GM19193 (cell line): ENCODE data around the gene COPS2.

ENCODE experiments used
- POLR2A ChIP-seq: IDR thresholded peaks from 4 replicates; pipeline ENCODE4 v1.6.1; 2011; ENCODE audit not compliant: insufficient read depth, insufficient read length; ENCODE audit errors: extremely low read depth

The COPS2 gene

DNA sequence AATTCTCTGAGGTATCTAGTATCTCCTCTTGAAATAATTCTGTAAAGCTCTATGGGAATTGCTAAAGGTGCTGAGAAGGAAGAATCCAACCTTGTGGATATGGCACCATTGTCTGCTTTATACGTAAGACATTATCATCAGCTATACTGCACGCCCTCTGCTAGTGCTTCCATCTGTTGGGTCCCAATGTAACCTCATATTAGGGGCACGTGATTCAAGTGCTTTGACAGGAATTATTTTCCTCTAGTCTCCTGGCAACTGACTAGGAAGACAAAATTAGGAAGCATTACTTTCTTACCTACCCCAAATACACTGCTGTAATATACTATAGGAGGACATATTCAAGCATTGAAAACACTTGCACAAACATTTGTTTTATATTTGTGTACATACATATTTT lies 24.0 kb downstream of the COPS2 start:
- no peak for TF ChIP-seq POLR2A

- no peak for TF ChIP-seq POLR2A
Measured at GRCh38 chr15:49124371-49124770, 31.0 kb downstream of the COPS2 start.

GRCh38 chr15:49122541-49123062 lies 32.8 kb downstream of the COPS2 start:
- TF ChIP-seq POLR2A: no peak

DNA sequence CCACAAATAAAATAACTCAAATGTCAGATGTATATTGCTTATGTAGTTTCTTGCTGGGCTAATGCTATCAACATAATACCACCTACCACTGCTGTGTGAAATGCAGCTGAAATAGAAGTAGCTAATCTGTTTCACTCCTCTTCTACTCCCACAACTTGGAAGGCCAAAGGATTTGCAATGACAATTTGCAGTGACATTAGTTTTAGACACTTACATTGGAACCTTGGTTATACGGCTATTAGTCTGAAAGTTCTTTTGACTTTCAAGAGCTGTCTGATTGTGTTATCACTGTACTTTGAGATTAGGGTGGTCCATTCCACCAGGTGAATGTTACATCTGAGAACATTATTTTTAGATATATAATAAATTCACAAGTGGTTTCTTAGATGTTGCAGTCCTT lies 33.5 kb downstream of the COPS2 start:
- TF ChIP-seq POLR2A: no peak

DNA sequence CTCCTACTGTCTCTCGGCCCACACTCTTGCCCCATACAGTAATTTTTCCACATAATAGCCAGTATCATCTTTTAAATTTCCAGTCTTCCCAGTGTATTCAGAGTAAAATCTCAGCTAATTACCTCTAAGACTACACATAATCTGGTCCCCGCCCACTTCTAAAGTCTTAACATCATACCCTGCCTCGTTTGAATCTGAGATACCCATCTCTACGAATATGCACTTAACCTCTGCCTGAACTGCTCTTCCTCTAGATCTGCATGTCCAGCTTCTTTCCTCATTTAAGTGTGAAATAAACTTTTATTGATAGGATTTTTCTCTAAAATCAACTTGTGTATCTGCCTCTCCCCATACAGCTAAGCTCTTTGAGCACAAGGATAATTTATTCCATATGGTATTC lies 34.6 kb downstream of the COPS2 start:
- TF ChIP-seq POLR2A: no peak

- TF ChIP-seq POLR2A: no peak
Measured at GRCh38 chr15:49116108-49116857, 39.1 kb downstream of the COPS2 start.

DNA sequence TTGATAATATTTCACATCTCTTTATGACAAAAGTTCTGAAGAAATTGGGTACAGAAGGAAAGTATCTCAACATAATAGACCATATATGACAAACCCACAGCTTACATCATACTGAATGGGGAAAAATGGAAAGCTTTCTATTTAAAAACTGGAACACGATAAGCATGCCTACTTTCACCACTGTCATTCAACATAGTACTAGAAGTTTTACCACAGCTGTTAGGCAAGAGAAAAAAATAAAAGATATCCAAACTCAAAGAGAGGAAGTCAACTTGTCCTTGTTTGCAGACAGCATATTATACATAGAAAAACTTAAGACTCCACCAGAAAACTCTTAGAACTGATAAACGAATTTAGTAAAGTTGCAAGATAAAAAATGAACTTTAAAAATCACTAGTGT lies 40.3 kb downstream of the COPS2 start:
- no peak for TF ChIP-seq POLR2A

DNA sequence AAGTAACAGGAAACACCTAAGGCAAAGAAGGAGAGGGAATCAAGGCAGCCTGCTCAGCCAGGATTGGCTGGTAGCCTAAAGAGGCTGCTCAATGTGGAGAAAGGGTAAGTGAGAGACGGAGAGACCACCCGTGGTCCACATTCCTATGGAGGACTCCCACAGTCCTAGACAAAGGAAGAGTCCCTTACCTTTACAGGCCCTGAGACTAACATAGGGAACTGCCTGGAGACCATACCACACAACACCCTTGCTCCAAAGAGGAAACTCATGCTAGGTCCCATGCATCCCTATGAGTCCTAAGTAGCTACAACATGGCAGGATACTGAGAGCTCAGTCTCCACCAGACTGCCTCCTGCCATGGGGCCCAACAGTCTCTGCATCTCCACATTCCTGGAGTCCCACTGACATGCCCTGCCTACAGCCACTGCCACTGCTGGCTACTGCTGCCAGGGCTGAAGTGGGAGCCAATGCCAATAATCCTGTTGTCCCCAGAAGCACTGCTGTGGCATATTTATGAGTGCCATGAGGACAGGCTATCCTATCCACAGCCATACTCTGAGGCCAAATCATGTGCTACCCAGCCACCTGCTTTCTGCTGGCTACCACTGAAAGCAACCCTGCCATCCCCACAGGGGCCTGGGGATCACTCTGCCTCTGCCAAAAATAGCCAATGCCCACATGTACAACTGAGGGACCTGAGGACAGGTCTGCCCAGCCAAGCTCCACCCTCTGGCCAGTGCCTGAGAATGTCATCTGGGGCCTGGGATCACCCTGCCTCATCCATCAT lies 45.0 kb downstream of the COPS2 start:
- TF ChIP-seq POLR2A: no peak

GRCh38 chr15:49103002-49103401 lies 52.4 kb downstream of the COPS2 start:
- TF ChIP-seq POLR2A: no peak

GRCh38 chr15:49101536-49101935 lies 53.9 kb downstream of the COPS2 start:
- no peak for TF ChIP-seq POLR2A

GRCh38 chr15:49096090-49096750 lies 59.2 kb downstream of the COPS2 start:
- no peak for TF ChIP-seq POLR2A

GRCh38 chr15:49094923-49095322 lies 60.5 kb downstream of the COPS2 start:
- TF ChIP-seq POLR2A: no peak

DNA sequence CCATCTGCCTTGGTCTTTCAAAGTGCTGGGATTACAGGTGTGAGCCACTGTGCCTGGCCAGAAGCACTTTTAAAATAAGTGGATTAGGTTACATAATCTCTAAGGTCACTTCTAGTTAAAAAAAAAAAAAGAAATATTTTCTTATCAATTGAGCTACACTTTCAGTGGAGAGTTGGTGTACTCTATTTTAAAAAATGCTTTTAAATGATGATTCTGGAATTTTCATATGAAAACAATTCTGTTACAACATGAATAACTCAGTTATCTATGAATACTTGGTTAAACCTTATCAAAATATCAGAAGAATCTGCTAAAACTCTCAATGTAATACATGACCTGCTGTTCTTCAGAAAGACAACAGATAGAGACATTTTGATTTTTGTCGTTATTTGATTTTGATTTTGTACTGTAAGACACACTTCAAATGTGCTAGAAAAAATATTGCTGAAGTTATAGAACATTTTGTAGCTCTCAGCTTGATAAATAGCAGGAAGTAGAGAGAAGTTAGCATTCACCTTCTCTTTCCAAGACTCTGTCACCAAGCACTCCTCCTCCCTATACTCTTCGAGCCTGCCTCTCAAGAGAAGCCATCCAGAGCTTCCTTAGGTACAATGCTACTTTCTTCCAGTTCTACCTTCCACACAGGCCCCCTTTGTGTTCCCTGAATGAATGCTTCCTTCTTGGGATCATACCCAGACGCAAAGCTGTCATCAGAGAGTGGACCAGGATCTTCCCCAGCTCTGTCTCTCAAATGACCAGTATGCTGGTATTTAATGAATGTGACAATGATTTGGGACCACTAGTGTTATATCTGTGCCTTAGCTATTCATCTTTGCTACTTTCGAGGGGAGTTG lies 61.9 kb downstream of the COPS2 start:
- TF ChIP-seq POLR2A: no peak

DNA sequence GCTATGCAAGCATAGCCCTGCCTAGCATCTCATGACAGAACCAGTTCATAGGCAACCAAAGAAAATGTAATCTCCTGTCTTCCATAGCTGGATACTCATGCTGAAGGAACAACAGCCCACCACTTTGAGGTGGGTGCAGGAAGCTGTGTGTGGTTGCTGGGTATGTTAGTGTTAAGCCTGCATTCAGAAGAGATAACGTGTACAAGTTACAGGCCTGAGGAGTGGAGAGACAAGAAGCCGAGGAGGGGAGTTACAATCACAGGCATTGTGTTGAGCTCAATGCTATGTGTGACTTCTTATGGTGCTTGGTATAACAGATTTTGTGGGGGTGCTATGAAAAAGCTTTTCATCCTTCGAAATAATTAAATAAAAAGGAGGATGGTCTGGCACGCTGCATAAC lies 66.4 kb downstream of the COPS2 start:
- no peak for TF ChIP-seq POLR2A
